HG03378 (cell line): Measurements from ENCODE around the gene TRIM8.

Experiments
- ATAC-seq: cut with Tn5 transposase; IDR thresholded peaks from one replicate; pipeline ENCODE4 v1.9.1; 2021; ENCODE audit warnings: mild to moderate bottlenecking, moderate library complexity; ENCODE audit not compliant: unreplicated experiment

Gene TRIM8

GRCh38 chr10:102668326-102669107 lies 24.2 kb downstream of the TRIM8 start:
- no peak for ATAC-seq

- no peak for ATAC-seq
Measured at GRCh38 chr10:102669206-102670064, 25.2 kb downstream of the TRIM8 start.

DNA sequence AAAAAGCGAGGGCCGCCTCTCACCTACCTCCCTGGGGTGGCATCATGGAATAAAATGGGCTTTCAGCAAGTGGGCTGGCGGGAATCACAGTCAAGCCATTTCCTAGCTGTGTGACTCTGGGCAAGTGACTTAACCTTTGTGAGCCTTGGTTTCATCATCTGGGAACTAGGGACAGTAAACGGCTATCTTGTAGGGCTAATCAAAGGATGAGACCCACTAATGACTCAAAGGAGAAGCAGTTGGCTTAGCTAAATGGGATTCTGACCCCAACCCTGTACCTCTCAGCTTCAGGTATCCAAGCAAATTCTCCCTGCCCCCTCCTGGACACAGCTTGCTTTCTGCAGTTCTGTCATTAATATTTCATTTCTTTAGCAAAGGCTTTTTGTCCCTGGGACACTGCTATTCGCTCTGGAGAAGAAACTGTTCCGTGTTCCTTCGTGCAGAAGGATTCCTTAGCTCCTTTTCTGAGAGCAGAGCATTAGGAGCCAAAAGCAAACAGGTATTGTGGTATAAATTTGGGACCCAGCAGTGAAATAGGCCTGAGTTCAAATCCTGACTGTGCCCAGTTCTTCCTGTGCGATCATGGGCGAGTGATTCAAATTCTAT lies 25.9 kb downstream of the TRIM8 start:
- no peak for ATAC-seq

- no peak for ATAC-seq
Measured at GRCh38 chr10:102670871-102671434, 26.7 kb downstream of the TRIM8 start.

DNA sequence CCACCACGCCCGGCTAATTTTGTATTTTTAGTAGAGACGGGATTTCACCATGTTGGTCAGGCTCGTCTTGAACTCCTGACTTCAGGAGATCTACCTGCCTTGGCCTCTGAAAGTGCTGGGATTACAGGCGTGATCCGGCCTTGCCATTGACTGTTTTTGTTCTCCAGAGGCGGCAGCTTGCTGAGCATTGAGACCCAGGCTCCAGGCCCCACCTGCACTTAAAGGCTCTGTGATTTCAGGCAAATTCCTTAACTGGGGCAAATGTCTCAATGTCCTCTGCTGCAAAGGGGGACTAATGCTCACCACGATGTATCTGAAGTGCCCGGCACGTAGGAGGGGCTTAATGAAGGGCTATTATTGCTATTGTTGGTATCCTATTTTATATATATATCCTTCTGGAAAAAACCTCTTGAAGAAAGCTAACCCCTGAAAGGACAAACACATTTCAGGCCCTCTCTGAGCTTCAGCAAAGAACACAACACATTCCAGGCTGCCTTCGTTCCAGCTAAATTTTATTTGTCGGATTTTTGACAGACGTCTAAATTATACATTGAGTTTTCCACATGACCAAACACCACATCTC lies 29.0 kb downstream of the TRIM8 start:
- ATAC-seq = no peak

GRCh38 chr10:102673819-102674511 lies 29.7 kb downstream of the TRIM8 start:
- ATAC-seq = no peak

DNA sequence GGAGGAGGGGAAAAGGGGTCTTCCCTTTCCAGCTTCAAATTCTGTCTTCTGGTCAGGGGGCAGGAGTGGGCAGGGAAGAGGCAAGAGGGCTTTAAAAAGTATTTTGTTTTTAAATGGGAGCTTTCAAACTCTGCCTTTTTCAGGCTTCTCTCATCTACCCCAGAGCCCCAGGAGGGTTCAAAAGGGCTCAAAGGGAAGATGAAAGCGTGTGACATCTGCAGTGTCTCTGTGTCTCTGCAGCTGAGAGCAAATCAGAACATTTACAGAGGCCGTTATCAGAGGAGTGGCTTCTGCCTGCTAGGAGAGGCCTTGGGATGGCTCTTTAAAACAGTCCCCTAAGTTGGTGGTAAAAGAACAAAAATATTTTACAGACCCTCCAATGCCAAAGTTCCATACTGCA lies 30.3 kb downstream of the TRIM8 start:
- no peak for ATAC-seq

GRCh38 chr10:102675011-102675665 lies 30.9 kb downstream of the TRIM8 start:
- no peak for ATAC-seq

- no peak for ATAC-seq
Measured at GRCh38 chr10:102675666-102676533, 31.6 kb downstream of the TRIM8 start.

- ATAC-seq = no peak
Measured at GRCh38 chr10:102676534-102677315, 32.4 kb downstream of the TRIM8 start.

DNA sequence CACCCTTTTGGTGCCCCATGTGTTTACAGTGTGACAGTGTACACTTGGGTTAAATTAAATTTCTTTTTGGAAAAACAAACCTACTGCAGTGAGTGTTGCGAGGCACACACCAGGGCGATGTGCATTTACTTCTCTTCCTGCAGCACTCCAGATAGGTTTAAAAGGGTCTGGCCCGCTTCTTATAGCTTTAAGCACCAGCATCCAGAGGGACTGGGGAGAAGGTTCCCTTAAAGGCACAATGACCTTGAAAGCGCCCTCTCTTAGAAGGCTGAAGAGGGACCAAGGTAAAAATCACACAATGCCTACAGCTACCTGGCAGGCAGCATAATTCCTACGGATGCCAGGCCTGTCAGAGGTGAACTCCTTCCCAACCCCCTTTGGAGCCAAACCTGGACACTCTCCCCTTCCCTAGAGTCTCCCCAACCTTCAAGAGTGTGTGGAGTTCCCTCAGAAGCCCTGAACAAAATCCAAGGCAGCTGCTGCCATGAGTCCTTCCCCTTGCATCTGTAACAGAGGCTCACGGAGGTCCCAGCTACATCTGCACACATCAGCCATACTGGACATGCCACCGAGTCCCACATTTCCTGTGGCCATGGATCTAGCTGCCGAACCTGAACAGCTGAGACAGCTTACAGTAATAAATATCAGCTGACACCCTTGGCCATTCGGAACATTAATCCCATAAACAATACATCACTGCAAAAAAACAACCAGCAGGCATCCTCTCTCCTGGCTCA lies 33.2 kb downstream of the TRIM8 start:
- no peak for ATAC-seq

GRCh38 chr10:102678068-102678400 lies 33.8 kb downstream of the TRIM8 start:
- ATAC-seq = no peak

DNA sequence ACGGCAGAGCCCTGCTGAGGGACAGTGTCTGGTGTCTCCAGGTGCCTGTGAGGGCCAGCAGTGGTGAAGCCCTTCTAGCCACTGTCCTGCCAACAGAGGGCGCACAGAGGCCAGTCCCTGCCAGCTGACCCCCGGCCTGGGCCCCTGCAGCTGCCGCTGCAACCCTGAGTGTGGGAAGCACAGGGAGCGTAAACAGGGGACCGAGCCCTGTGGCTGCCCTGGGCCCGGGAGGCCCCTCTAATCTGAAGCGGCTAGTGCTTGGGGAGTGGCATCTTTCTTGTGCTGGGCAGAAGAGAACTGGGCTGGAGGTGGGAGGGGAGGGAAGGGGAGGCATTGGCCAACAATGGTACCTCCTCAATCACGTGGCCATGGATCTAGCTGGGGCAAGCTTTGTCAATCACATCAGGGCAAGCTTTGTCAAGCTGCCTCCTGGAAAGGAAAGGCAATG lies 34.6 kb downstream of the TRIM8 start:
- ATAC-seq = no peak

DNA sequence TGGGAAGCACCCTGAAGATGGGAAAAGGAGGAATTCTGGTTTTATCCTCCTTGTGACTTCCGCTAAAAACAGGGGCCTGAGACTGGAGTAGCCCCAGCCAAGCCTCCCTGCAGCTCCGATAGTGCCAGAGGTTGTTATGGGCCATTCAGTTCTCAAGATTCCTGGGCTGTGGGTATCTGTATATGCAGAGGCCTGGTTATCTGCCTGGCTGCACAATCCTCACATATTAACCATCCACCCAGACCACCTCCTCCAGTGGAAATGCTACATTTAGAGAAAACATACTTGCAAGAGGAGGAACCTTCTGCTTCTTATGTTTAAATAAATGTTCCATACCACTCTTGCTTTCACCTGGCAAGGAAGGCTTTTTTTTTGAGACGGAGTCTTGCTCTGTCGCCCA lies 35.3 kb downstream of the TRIM8 start:
- ATAC-seq = no peak

DNA sequence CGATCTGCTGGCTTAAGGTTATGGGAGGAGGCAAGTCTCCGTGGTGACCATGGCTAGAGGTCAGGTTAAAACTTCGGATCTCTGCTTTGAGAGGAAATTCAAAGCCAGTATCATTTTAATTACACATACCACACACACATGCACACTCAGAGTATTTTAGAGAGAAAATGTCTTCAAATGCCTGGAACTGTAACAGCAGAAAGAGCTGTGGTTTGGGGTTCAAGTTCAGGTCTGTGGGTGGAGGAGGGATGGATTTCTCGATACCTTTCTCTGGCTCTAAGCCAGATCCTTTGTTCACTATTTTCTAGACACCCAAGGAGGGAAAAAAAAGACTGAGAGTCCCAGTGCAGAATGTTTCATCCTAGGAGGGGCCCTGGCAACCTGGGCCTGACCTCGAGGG lies 37.4 kb downstream of the TRIM8 start:
- no peak for ATAC-seq

- no peak for ATAC-seq
Measured at GRCh38 chr10:102682416-102682815, 38.1 kb downstream of the TRIM8 start.

- ATAC-seq = no peak
Measured at GRCh38 chr10:102682981-102683380, 38.7 kb downstream of the TRIM8 start.

DNA sequence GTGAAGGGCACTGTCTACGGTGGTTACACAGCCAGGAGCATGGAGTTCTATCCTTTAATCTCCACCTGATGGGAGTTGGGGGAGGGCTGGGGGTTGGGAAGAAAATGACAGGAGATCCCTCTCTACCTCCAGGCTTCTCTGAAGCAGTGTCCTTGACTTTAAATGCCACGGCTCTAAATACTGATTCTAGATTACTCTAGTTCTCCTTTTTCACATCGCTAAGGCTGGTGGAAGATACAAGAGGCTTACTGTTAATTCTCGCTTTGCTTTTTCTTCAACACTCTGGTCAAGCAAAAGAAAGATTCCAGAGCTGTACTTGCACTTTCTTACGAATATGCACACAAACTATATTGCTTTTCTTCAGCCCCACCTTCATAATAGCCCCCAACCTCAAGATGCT lies 39.5 kb downstream of the TRIM8 start:
- no peak for ATAC-seq
